ENCODE measurements around the gene ARHGEF16. TPM values are rescaled to one million over a fixed set of nuclear protein-coding genes. Genes with fewer than 3 reads are reported as not detected.

Gene ARHGEF16
- total RNA-seq, 1 donor from 2014 or later, result 4.1 TPM

- Mint-ChIP-seq H3K36me3 (ENCODE audit: low read depth, unreplicated experiment) (no peaks in the 10 kb centered on the region), H3K27me3 (ENCODE audit: low read depth, unreplicated experiment) (peaks cover 8% of the 10 kb centered on the region), H3K4me3 (ENCODE audit: unreplicated experiment) (no peak overlapping the region), H3K27ac (ENCODE audit: unreplicated experiment) (no peak overlapping the region), H3K9me3 (ENCODE audit: unreplicated experiment) (no peaks in the 10 kb centered on the region), H3K4me1 (ENCODE audit: low read depth, unreplicated experiment) (peaks cover 8% of the 10 kb centered on the region)
- H3K79me2 ChIP-seq (ENCODE audit: insufficient read depth, low read length), result no peaks in the 10 kb centered on the region
- DNase-seq (ENCODE audit: low read depth) (no peak), FAIRE-seq (no peak)
- H3K9ac ChIP-seq (ENCODE audit: low read length), result no peak overlapping the region
- H4K20me1 ChIP-seq (ENCODE audit: insufficient read depth, low read length), result no peaks in the 10 kb centered on the region
- no peak overlapping the region for H3K27ac ChIP-seq (ENCODE audit: low read depth, low read length)
- TF ChIP-seq EZH2 (IDR thresholded peaks at IDR 0.05; ENCODE audit: insufficient read depth, low read length) (no peak), CTCF (IDR thresholded peaks at IDR 0.05; ENCODE audit: insufficient read depth, low read depth, low read length) (no peak)
- H3K4me1 ChIP-seq (ENCODE audit: insufficient read depth, low read length), result peaks cover 10% of the 10 kb centered on the region
- no peaks in the 10 kb centered on the region for H3K9me3 ChIP-seq (ENCODE audit: insufficient read depth, low read depth, low read length)
- H3K27me3 ChIP-seq (ENCODE audit: insufficient read depth, low read length), result no peaks in the 10 kb centered on the region
- H3K4me2 ChIP-seq (ENCODE audit: low read length), result no peak overlapping the region
- no peak overlapping the region for H2AFZ ChIP-seq (ENCODE audit: low read depth, low read length)
- no peaks in the 10 kb centered on the region for H3K36me3 ChIP-seq (ENCODE audit: insufficient read depth, low read length)
- H3K4me3 ChIP-seq (ENCODE audit: insufficient read depth, low read depth, low read length), result no peak overlapping the region
Observed at GRCh38 chr1:3466366-3467075, 12.1 kb downstream of the ARHGEF16 start.

GRCh38 chr1:3467096-3468036 lies 12.9 kb downstream of the ARHGEF16 start:
- Mint-ChIP-seq H3K27me3 (ENCODE audit: low read depth, unreplicated experiment) (peaks cover 8% of the 10 kb centered on the region), H3K4me3 (ENCODE audit: unreplicated experiment) (no peak overlapping the region), H3K36me3 (ENCODE audit: low read depth, unreplicated experiment) (no peaks in the 10 kb centered on the region), H3K4me1 (ENCODE audit: low read depth, unreplicated experiment) (peaks cover 9% of the 10 kb centered on the region), H3K9me3 (ENCODE audit: unreplicated experiment) (no peaks in the 10 kb centered on the region), H3K27ac (ENCODE audit: unreplicated experiment) (no peak overlapping the region)
- FAIRE-seq, result no peak
- no peak overlapping the region for H3K27ac ChIP-seq (ENCODE audit: low read depth, low read length)
- H3K36me3 ChIP-seq (ENCODE audit: insufficient read depth, low read length), result no peaks in the 10 kb centered on the region
- TF ChIP-seq CTCF (IDR thresholded peaks at IDR 0.05; ENCODE audit: insufficient read depth, low read depth, low read length), result no peak
- H3K9ac ChIP-seq (ENCODE audit: low read length), result no peak overlapping the region
- H3K4me2 ChIP-seq (ENCODE audit: low read length), result no peak overlapping the region
- no peak overlapping the region for H2AFZ ChIP-seq (ENCODE audit: low read depth, low read length)
- H3K4me3 ChIP-seq (ENCODE audit: insufficient read depth, low read depth, low read length), result no peak overlapping the region
- H3K79me2 ChIP-seq (ENCODE audit: insufficient read depth, low read length), result no peaks in the 10 kb centered on the region
- no peaks in the 10 kb centered on the region for H3K27me3 ChIP-seq (ENCODE audit: insufficient read depth, low read length)
- H3K4me1 ChIP-seq (ENCODE audit: insufficient read depth, low read length), result peaks cover 18% of the 10 kb centered on the region
- no peak for DNase-seq (ENCODE audit: low read depth)
- no peaks in the 10 kb centered on the region for H4K20me1 ChIP-seq (ENCODE audit: insufficient read depth, low read length)
- no peaks in the 10 kb centered on the region for H3K9me3 ChIP-seq (ENCODE audit: insufficient read depth, low read depth, low read length)
